Measurements from ENCODE around the gene AMOTL1.

The AMOTL1 gene

DNA sequence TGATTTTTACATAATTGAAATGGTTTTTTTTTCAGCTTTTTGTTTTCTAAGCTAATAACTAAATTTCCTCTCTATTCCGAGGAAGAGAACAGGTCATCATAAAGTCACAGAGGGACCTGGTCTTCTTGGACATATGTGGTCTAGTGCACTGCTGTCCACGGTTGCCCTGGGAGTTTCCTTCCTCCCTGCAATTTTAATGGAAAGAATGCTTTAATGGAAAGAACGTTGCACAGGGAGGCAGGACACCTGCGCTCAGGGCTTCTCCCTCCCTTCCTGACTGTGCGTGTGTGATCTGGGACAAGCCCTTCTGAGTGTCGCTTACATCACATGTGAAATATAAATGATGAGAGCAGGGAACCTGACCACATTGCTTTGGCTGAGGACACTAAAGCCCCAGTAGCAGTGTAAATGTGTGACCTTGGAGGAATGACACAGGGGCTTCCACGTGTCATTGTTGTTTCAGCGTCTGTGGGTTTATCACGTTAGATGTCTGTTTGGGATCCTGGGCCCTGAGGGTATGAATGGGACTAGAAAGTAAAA lies 93.2 kb downstream of the AMOTL1 start:
- no peak for DNase-seq

DNA sequence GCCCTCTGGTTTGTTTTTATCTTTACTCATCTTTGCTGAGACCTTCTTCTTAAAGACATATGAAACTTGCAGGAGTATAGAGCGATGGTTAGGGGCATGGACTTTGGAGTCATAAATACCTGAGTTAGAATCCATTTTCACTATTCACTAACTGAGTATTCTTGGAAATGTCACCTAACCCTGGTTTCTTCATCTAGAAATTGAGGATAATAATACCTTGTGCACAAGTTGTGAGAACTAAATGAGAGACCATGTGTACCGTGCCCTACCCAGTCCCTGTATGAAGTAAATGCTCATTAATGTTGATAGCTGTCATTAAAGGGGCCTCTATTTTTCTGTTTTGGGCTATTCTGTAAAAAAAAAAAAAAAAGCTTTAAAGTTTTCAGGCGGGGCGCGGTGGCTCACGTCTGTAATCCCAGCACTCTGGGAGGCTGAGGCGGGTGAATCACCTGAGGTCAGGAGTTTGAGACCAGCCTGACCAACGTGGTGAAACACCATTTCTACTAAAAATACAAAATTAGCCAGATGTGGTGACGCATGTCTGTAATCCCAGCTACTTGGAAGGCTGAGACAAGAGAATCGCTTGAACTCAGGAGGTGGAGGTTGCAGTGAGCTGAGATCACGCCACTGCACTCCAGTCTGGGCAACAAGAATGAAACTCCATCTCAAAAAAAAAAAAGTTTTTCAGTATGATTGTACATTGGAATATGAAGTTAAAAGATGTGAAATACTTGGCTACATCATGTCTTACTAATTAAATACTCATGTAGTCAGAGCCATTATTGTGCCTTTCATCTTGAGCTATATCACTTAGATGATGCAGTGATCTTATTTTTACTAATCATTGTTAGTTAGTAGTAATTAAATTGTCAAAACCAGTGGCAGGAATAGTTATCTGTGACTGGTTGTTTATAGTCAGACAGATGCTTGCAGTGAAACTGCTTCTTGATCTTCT lies 95.0 kb downstream of the AMOTL1 start:
- DNase-seq, result no peak

DNA sequence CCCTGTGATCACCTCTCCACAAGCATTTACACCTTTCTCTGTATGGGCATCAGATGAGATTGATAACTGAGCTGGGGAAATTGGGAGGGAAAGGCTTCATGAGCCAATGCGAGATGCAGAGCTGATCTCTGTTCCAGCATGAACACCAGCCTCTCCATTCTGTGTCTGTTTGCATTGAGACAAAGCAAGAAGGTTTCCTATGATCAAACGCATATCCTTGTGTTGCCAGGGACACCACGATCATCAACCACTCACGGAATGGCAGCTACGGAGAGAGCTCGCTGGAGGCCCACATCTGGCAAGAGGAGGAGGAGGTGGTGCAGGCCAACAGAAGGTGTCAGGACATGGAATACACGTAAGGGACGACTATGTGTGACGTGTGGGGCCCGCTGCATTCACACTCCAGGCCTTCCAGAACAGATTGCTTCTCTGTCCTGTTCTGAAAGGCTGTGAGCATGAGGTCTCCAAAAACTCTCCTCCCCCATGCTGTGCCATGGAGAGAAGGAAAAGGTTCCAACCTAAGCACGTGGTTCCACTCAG lies 96.4 kb downstream of the AMOTL1 start:
- DNase-seq, result no peak

DNA sequence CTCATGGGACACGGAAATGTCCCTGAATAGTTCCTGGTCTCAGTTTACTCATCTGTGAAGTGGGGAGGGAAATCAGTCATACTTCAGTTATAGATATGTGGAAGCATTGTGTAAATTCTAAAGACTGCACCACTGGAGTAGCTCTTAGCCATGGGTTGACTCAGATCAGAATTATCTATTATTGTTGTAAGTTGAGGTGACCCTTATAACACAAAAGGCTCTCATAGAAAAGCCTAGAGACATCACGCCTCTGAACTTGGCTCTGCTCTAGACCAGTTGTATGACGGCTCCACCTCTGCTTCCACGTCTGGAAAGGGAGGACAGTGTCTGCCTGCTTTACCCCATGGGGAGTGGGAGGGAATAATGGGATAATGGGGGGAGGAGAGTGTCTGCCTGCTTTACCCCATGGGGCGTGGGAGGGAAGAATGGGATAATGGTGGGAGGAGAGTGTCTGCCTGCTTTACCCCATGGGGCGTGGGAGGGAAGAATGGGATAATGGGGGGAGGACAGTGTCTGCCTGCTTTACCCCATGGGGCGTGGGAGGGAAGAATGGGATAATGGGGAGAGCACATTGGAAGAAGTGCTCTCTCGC lies 98.2 kb downstream of the AMOTL1 start:
- DNase-seq, result no peak

DNA sequence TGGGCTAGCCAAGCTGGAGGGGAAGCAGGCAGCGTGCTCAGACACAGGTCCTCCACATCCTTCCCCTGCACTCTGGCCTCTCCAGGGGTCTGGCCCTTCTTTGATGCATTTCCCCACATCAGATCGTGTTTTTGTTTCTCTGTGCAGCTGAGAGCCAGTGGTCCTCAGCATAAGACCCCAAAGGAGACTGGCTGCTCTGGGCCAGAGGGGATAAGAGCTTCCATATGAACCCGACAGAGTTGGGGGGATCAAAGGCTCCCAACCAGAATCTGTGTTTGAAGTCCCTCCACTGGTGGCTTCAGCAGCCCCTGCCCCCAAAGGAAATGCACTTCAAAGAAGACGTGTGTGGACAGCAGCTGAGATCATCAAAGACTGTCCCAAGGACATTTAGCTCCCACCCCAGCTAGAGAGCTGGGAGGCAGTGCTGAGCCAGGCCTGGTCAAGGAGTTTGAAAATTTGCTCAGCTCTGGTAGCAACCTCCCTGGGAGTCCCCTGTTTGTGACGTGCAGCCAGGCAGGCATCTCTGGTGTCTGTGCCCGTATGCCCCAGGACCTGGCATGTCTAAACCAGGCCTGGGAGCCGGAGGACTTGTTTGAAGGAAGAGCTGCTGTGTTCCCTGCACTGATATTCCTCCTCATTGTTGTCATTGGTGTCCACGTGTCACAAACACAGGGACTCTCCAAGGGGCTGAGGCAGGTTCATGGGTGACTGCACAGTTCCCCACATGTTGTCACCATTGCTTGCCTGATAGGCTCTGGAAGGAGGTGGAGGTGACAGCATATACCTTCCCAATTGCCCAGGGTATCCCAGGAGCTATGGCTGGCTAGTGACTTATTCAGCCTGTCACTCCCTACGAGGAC lies 99.0 kb downstream of the AMOTL1 start:
- no peak for DNase-seq

DNA sequence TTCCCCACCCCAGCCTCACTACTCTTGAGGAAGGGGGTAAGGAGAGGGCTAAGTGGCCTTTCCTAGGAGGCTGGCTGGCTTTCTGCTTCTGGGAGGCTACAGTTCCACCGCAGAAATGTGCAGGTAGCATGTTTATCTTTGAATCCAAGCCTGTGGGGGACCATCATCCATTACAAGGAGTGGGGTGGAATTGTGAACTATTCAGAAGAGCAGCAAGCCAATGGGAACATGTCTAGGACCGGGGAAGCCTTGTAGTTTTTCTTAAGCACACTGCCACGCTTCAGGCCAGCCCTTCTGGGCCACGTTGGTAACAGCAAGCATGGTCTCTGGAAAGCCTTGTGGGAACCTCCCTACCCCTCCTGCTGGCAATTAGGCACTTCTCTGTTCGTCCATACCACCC lies 100.3 kb downstream of the AMOTL1 start:
- no peak for DNase-seq

DNA sequence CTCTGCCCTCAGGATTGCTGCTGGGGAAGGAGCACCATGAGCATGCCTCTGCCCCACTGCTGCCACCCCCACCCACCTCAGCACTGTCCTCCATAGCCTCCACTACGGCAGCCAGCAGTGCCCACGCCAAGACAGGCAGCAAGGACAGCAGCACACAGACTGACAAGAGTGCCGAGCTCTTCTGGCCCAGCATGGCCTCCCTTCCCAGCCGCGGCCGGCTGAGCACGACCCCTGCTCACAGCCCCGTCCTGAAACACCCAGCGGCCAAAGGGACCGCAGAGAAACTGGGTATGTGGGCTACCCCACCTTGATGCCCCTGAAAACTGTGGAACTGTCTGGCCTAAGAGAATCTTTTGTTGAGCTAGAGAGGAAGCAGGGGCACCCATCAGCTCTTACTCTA lies 101.0 kb downstream of the AMOTL1 start:
- no peak for DNase-seq

DNA sequence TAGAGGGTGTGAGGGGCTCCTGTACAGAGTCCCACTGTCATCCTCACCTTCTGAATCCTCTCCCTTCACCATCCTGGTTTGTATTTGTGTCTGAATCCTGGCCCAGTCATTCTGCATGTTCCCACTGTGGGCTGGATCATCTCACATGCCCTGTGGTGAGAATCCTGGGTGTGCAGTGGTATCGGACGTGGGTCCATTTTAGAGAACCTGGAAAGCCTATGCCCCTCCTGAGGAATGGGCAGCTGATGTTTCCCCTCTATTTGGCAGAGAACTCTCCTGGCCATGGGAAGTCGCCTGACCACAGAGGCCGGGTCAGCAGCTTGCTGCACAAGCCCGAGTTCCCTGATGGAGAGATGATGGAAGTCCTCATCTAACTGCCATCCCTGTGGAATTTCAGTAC lies 102.3 kb downstream of the AMOTL1 start:
- DNase-seq, result no peak

DNA sequence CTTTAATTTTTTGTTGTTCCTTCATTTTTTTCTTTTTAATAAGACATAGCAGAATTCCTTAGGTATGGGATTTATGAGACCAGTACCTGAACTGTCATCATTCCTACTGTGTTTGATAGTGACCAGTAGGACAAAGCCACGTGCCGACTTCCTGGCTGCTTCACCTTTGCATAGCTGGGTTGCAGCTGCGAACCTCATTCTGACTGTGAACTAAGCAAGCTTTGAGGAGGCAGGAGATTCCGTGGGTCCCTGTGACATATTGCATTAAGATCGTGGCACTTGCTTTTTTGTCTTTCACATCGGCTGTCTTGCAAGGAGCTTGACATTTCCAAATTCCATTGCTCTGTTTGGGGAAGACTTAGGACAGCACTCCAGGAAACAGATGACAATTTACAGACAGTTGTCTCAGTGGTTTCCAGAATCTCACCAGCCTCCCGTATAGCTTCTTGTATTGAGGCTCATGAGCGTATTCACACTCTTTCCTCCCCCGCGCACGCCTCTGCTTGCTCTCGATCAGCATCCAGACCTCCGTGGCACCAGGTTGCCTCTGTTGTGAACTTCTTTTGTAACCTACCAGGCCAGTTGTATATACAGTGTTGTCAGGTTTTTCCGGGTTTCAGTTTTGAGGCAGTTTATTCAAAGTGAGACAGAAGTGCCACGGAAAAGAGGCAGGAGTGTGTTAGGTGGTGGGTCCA lies 103.5 kb downstream of the AMOTL1 start:
- no peak for DNase-seq

DNA sequence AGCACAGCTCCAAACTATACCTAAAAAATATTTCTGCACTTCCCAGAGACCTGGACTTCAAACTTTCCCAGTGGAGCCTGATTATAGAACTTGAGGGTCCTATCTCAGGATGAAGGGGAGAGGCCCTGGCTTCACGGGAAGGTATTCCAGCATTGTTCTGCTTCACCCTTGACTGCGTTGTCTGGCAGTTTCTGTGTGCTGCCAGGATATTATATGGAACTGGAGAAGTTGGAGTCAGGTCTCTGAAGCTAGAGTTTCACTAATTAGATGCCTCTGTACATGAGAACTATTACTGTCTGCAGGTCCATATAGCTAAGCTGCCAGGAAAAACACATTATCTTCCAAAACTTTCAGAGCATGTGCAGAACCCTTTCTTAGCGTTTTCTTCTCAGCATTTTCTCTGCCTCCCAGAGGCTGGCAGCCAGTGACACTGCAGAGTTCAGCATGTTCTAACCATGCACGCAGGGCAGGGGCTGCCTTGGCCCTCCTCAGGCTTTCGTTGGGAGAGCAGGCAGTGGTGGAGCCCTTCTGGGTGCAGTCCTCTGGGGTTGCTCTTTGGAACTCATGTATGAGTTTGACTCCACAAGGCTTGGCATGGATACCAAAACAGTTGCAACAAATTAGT lies 105.9 kb downstream of the AMOTL1 start:
- no peak for DNase-seq

DNA sequence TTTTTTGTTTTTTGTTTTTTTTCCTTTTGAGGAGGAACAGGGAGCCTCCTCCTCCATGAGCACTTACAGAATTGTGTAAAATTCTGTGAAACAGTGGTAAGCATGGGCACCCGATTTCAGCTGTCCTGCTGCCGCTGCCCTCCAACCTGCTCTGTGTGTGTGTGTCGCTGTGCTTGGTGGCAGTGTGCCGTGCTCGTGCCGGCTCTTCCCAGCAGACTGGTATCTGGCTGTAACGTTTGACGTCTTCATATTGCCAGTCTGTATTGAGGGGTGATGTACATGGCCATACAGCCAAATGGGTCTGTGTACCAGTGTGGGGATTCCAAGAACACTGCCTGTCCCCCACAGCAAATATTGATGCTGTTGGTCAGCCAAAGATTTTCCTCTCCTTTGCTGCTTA lies 108.1 kb downstream of the AMOTL1 start:
- DNase-seq, result no peak

DNA sequence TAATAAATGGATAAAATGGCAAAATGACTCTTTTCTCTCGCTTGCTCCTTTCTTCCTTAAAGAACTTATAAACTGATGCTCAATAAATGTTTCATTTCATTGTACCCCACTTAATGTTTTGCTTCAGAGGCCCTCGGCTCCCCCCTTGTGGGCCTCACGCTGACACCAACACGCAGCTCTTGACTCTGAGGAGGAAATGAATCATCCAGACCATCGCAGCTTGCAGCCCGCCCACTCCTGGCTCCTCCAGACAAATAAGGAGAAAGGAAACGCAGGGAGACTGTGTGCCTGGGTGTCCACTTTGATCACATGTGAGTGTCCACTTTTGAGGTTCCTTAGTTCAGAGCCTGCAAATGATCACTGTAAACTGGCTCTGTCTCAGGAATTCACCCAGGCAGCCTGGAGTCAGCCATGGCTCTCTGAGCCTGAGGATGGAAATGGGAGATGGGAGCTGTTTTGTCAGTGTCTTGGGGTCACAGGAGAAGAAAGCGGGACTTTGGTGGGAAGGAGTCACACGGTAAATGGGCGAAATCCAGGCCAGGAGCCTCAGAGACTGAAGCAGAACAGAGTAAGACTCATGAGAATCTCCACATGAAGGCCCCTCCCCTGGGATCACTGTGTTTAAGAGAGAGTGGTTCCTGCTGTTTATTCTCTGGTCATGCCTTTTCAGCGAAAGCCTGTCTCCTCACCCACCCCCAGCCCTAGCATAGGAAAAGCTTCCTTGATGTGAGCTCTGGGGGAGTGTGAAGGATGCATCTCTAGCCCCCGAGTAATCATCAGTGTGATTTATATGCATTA lies 108.7 kb downstream of the AMOTL1 start:
- DNase-seq, result no peak

DNA sequence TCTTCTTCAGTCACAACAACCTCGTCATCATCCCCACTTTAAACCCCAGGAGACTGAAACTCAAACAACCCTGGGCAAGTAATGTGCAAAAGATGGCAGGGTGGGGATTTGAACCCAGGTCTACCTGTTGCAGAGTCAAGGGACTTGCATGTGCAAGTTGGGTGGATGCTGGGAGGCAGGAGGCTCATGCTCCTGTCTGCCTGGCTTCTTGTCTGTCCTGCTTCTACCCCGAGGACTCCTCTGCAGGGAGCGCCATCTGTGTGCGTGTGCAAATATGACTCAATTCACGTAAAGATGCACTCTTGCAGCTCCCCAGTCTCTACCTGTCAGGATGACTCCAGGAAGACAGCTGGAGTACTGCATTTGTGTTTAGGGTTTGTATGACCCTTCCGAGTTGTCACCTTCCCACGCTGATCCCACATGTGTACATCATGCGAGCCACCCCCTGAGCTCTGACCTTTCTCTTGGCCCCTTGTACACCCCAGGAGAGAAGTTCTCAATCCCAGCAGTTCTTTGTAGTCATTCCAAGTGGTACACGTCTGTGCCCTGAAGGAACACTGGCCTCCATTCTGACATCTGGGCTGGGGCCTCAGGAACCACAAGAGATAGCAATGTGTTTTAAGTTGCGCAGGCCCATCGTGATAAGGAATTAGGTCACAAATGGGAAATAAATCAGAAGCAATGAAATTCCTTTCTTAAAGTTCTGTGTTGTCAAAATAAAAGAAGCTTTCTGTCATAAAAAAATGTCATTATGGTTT lies 109.5 kb downstream of the AMOTL1 start:
- DNase-seq, result no peak

DNA sequence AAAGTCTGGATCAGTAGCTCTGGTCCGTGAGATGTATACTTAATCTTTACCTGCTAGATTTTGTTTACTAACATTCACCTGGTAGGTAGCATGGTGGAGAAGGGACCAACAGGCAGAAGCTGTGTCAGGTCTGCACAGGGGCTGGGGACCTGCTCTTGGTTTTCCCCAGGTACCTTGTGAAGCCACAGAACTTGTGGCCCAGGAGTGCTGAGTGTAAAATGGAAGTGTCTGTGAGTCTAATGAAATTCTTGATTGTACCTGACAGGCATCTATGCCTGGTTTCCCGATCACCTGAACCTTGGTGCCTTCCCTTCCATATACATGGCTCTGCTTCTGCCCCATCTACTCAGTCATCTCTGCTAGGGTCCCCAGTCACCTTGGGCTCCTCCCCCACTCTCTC lies 110.8 kb downstream of the AMOTL1 start:
- no peak for DNase-seq

DNA sequence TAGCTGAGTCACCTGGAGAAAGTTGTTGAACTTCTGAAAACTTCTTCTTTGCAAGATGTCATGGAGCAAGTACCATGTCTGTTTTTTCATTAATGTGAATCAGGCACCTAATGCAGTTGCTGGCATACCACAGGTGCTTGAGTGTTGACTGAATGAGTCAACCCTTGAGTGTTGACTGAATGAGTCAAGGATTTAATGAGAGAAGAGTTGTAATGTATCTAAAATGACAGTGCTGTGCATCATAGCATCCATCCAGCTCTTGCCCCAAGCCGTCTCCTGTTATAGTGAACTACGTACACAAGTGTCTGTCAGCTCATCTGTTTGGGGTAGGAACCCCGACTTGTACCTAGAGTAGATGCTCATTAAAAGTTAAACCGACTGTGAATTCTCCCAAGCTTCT lies 112.1 kb downstream of the AMOTL1 start:
- DNase-seq, result no peak

DNA sequence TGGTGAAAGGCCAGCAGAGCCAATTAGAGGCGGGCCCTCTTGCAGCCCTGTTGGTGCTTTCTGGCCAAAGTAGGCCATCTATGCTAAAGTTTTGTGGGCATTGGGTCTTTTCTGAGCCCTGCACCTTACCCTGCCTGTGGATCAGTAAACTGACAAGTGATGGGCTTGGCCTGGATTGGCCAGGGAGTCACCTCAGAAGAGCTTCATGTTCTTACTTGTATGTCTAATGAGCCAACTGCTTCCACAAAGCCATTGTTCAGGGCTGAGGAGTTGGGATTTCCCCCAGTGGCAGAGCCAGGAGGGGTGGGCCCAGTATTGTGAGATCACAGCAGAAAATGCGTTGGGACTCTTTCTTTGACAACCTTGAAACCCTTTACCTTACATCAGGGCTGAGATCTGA lies 114.8 kb downstream of the AMOTL1 start:
- DNase-seq, result no peak

DNA sequence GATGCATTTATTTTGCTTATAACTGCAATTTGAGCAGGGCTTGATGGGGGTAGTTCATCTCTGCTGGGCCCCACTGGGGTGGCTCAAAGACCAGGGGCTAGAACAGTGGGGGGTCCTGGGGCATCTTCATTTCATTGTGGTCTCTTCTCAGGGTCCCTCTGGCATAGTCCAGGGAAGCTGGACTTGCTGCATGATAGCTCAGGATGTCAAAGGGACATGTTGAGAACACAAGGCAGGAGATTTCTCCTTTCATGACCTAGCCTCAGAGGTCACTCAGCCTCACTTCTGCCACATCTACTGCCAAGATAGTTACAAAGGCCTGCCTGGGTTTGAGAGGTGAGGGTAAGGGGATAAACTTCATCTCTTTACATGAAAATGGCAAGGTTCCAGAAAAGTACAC lies 115.7 kb downstream of the AMOTL1 start:
- no peak for DNase-seq

DNA sequence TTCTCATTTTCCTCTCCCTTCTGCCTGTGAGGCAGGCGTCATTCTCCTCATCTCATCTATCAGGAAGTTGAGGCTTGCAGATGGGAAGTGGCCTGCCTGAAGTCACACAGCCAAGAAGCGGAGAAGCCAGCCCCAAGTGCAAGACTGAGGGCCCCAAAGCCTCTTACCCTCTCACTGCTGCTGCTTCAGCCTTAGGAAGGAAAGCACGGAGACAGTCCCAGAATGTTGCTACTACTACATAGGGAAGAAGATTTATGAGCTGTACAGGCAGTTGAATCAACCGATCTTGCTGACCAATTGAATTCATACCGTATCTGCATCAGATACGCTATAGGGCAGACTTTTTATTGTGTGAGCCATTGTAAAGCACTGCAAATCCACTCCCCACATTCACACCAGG lies 116.2 kb downstream of the AMOTL1 start:
- no peak for DNase-seq

DNA sequence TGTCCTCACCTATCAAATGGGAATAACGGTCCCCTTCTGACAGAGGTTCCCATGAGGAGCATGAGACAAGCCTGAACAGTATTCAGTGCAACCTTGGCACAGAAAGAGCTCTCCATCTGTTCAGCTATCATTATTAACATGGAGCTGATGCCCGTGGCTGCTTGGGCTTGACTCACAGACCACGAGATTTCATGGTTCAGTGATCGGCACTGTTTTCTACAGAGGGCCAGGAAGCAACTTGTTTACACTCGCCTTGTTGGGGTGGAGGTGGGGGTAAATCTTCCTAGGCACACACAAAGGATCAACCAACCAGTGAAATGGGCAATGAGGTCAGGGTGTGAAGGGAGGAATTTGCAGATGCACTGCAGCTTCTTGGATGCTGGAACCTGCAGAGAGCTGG lies 117.0 kb downstream of the AMOTL1 start:
- no peak for DNase-seq

DNA sequence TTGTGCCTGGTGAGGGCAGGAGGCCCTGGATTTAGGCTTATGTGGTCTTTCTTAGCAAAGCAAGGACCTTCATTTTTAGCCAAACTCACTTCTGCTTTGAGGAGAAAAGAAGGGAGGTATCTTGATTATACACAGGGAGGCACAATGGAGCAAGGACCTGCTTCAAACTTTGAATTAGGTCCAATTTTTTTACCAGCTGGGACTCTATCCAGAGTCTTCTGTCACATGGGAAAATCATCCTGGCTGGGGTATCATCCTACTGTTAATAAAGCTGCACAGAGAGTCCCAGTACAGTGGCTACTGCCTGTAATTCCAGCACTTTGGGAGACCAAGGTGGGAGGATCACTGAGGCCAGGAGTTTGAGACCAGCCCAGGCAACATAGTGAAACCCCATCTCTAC lies 117.4 kb downstream of the AMOTL1 start:
- no peak for DNase-seq
